ENCODE data around the gene VSX1.

The VSX1 gene

DNA sequence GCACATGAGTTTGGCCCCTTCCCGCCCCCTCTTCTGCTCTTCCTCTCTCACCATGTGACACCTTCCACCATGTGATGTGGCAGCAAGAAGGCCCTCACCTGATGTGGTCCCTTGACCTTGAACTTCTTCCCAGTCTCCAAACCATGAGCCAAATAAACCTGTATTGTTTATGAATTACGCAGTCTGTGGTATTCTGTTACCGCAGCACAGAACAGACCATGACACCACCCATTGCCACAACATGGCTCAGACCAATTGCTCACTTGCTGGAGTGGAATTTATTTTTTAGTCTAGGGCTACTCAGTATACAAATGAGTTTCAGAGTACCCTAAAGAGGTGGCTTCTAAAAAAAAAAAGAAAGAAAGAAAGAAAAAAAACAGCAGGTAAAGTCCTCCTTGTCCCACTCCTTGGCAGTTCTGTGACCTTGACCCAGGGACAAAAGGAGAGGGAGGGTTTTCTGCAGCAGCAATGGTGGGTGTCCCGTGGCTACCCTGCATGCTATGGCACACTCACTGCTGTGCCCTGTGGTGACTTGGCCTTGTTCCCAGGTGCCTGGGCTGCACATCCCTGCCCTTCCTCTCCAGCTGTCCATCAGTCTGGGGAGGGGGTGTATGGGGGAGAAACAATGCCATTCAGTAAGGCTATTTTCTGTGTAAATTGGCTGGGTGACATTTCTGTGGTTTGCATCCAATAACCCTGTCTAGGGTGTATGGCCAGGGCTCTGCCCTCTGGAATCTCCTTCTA is 5.4 kb upstream of the VSX1 start:
- no peak overlapping the region for H3K4me3 ChIP-seq (ENCODE audit: low read depth, low read length)
- TF ChIP-seq, protein P1, sequence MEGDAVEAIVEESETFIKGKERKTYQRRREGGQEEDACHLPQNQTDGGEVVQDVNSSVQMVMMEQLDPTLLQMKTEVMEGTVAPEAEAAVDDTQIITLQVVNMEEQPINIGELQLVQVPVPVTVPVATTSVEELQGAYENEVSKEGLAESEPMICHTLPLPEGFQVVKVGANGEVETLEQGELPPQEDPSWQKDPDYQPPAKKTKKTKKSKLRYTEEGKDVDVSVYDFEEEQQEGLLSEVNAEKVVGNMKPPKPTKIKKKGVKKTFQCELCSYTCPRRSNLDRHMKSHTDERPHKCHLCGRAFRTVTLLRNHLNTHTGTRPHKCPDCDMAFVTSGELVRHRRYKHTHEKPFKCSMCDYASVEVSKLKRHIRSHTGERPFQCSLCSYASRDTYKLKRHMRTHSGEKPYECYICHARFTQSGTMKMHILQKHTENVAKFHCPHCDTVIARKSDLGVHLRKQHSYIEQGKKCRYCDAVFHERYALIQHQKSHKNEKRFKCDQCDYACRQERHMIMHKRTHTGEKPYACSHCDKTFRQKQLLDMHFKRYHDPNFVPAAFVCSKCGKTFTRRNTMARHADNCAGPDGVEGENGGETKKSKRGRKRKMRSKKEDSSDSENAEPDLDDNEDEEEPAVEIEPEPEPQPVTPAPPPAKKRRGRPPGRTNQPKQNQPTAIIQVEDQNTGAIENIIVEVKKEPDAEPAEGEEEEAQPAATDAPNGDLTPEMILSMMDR (IDR thresholded peaks at IDR 0.05; ENCODE audit: borderline replicate concordance, insufficient read depth, low read depth, low read length): no peak

- TF ChIP-seq, protein P1 (IDR thresholded peaks at IDR 0.05; ENCODE audit: borderline replicate concordance, insufficient read depth, low read depth, low read length): no peak
- no peak overlapping the region for H3K4me3 ChIP-seq (ENCODE audit: low read depth, low read length)
Observed at GRCh38 chr20:25085756-25086495, 4.0 kb upstream of the VSX1 start.

GRCh38 chr20:25084626-25085187 is 2.8 kb upstream of the VSX1 start:
- H3K4me3 ChIP-seq (ENCODE audit: low read depth, low read length): no peak overlapping the region

GRCh38 chr20:25083773-25084625 is 2.1 kb upstream of the VSX1 start:
- H3K4me3 ChIP-seq (ENCODE audit: low read depth, low read length): no peak overlapping the region
- TF ChIP-seq, protein P1 (IDR thresholded peaks at IDR 0.05; ENCODE audit: borderline replicate concordance, insufficient read depth, low read depth, low read length): peak; percentile 54

More at GRCh38 chr20:25084626-25085187, 2.8 kb upstream of the VSX1 start:
- TF ChIP-seq, protein P1 (IDR thresholded peaks at IDR 0.05; ENCODE audit: borderline replicate concordance, insufficient read depth, low read depth, low read length): no peak

GRCh38 chr20:25083141-25083772 is 1.3 kb upstream of the VSX1 start:
- TF ChIP-seq, protein P1 (IDR thresholded peaks at IDR 0.05; ENCODE audit: borderline replicate concordance, insufficient read depth, low read depth, low read length): no peak
- H3K4me3 ChIP-seq (ENCODE audit: low read depth, low read length): no peak overlapping the region

DNA sequence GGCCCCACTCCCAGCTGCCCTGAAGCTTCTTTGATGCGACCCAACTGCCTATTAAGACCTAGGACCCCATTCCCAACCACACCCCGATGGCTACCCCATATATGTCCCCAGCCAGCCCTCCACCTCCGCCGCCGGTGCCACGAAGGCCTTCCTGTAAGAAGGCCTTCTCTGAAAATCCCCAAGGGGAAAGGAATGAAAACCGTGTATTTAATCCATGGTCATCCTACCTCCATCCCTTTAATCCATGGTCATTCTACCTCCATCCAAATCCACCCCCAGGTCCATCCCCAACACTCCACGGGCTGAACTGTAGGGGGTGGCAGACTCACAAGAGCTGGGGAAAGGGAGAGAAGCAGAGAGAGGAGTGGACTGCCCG is 545 bp upstream of the VSX1 start:
- no peak overlapping the region for H3K4me3 ChIP-seq (ENCODE audit: low read depth, low read length)
- TF ChIP-seq, protein P1 (IDR thresholded peaks at IDR 0.05; ENCODE audit: borderline replicate concordance, insufficient read depth, low read depth, low read length): no peak
